Activated CD8-positive, alpha-beta T cell treated with anti-CD3 and anti-CD28 coated beads for 36 hours (primary cell): ENCODE measurements around the gene AMBRA1. TPM values are rescaled to one million over a fixed set of nuclear protein-coding genes. Genes with fewer than 3 reads are reported as not detected.
A peak's percentile ranks its signal among the peaks of the same experiment; 100 is the strongest.

ENCODE experiments used
- ATAC-seq: fragments of 200-7000 bp; cut with Tn5 transposase; one replicate; pipeline ENCODE4 v1.10.0; 2021; ENCODE audit warnings: mild to moderate bottlenecking, moderate library complexity
- CTCF ChIA-PET: fragments of 350-600 bp; sonication (Branson Sonifier 250); formaldehyde crosslinking; loops from one replicate; lab custom pipeline; 2021; ENCODE audit warnings: antibody characterized with exemption; lab: Charles Lee
- POLR2A ChIA-PET: fragments of 350-600 bp; sonication (Branson Sonifier 250); formaldehyde crosslinking; loops from one replicate; lab custom pipeline; 2021; ENCODE audit warnings: antibody characterized with exemption; lab: Charles Lee
- DNase-seq: peaks from one replicate; pipeline ENCODE4 v3.0.0-alpha.2; 2020
- H3K27ac Mint-ChIP-seq: one replicate; pipeline ENCODE4 v1.8.0; 2021; ENCODE audit warnings: mild to moderate bottlenecking, mixed read lengths
- H3K27me3 Mint-ChIP-seq: one replicate; pipeline ENCODE4 v1.8.0; 2021; ENCODE audit warnings: mixed read lengths
- H3K36me3 Mint-ChIP-seq: one replicate; pipeline ENCODE4 v1.8.0; 2021; ENCODE audit warnings: low read depth, mixed read lengths
- H3K4me1 Mint-ChIP-seq: one replicate; pipeline ENCODE4 v1.8.0; 2021; ENCODE audit warnings: low read depth, mixed read lengths
- H3K4me3 Mint-ChIP-seq: one replicate; pipeline ENCODE4 v1.8.0; 2021; ENCODE audit warnings: mild to moderate bottlenecking, moderate library complexity, mixed read lengths
- H3K9me3 Mint-ChIP-seq: one replicate; pipeline ENCODE4 v1.8.0; 2021; ENCODE audit warnings: mixed read lengths
- CTCF ChIP-seq: fragments of 200-600 bp; IDR thresholded peaks from one replicate; pipeline ENCODE4 v1.8.0; 2022; ENCODE audit warnings: antibody characterized with exemption, mild to moderate bottlenecking
- intact Hi-C: fragments of 100-400 bp; cut with micrococcal nuclease; formaldehyde crosslinking; loops from one replicate; pipeline ENCODE4 v1.10.0; 2022
- total RNA-seq, 2 experiments: library from RNA; stranded (reverse); gene quantifications; one replicate each; pipeline ENCODE4 v1.2.3, GENCODE V29; 2021

AMBRA1 gene
- total RNA-seq, 2 experiments from 2014 or later: 24.0 to 24.1 TPM

- POLR2A ChIA-PET: interaction anchor here (0.6 kb wide), 1 partner anchor 22 kb away, joined by 3 read pairs; no protein-coding TSS in a partner anchor
- peak overlapping the region; percentile 3 for H3K27ac Mint-ChIP-seq
Measured at GRCh38 chr11:46554213-46555147, 39.3 kb downstream of the AMBRA1 start.

GRCh38 chr11:46553814-46554212 lies 40.0 kb downstream of the AMBRA1 start:
- intact Hi-C loops: no loop called here
- no peak for ATAC-seq
- ChIA-PET CTCF (interaction anchor here (1.4 to 2.6 kb wide), 2 partner anchors 65 to 165 kb away, joined by 5 to 16 read pairs; partner anchors contain the start of genes ATG13 and HARBI1), POLR2A (interaction anchor here (0.6 kb wide), 1 partner anchor 21 kb away, joined by 3 read pairs; no protein-coding TSS in a partner anchor)
- H3K4me1 Mint-ChIP-seq: peaks cover 45% of the 10 kb centered on the region
- H3K36me3 Mint-ChIP-seq: peaks cover 1% of the 10 kb centered on the region
- H3K27me3 Mint-ChIP-seq: no peaks in the 10 kb centered on the region
- H3K9me3 Mint-ChIP-seq: no peaks in the 10 kb centered on the region
- no peak for DNase-seq
- H3K4me3 Mint-ChIP-seq: no peak overlapping the region
- H3K27ac Mint-ChIP-seq: no peak overlapping the region
- TF ChIP-seq CTCF: no peak

More at GRCh38 chr11:46554213-46555147, 39.3 kb downstream of the AMBRA1 start:
- no peak overlapping the region for H3K4me3 Mint-ChIP-seq
- CTCF ChIA-PET: interaction anchor here (1.0 to 2.6 kb wide), 5 partner anchors 19 to 166 kb away, joined by 3 to 16 read pairs (median 5); partner anchors contain the start of genes ATG13 and HARBI1
- peaks cover 47% of the 10 kb centered on the region for H3K4me1 Mint-ChIP-seq
- H3K27me3 Mint-ChIP-seq: no peaks in the 10 kb centered on the region
- no peaks in the 10 kb centered on the region for H3K9me3 Mint-ChIP-seq
- ATAC-seq (no peak), DNase-seq (no peak)
- H3K36me3 Mint-ChIP-seq: peaks cover 1% of the 10 kb centered on the region
- intact Hi-C loops: no loop called here
- TF ChIP-seq CTCF: no peak

GRCh38 chr11:46551261-46551660 lies 42.6 kb downstream of the AMBRA1 start:
- Mint-ChIP-seq H3K9me3 (no peaks in the 10 kb centered on the region), H3K4me3 (no peak overlapping the region), H3K27me3 (no peaks in the 10 kb centered on the region), H3K4me1 (peaks cover 34% of the 10 kb centered on the region), H3K27ac (no peak overlapping the region), H3K36me3 (peaks cover 6% of the 10 kb centered on the region)
- CTCF ChIA-PET: interaction anchor here (1.0 to 1.2 kb wide), 2 partner anchors 13 to 22 kb away, joined by 3 to 5 read pairs; no protein-coding TSS in a partner anchor
- POLR2A ChIA-PET: no interaction called here
- intact Hi-C loops: no loop called here
- DNase-seq (no peak), ATAC-seq (no peak)
- no peak for TF ChIP-seq CTCF

- POLR2A ChIA-PET: no interaction called here
Measured at GRCh38 chr11:46547579-46547978, 46.2 kb downstream of the AMBRA1 start.

More at GRCh38 chr11:46547579-46547978, 46.2 kb downstream of the AMBRA1 start:
- H3K4me3 Mint-ChIP-seq: no peak overlapping the region
- no peak overlapping the region for H3K27ac Mint-ChIP-seq
- intact Hi-C loops: no loop called here
- CTCF ChIA-PET: interaction anchor here (0.8 to 2.8 kb wide), 4 partner anchors 9 to 70 kb away, joined by 4 to 14 read pairs (median 4); partner anchors contain the start of genes ATG13 and HARBI1
- H3K9me3 Mint-ChIP-seq: no peaks in the 10 kb centered on the region
- peaks cover 22% of the 10 kb centered on the region for H3K36me3 Mint-ChIP-seq
- DNase-seq: no peak
- ATAC-seq: no peak
- peaks cover 12% of the 10 kb centered on the region for H3K4me1 Mint-ChIP-seq
- TF ChIP-seq CTCF: no peak
- no peaks in the 10 kb centered on the region for H3K27me3 Mint-ChIP-seq
